ENCODE results near the gene LAMTOR3.
A peak's percentile ranks its signal among the peaks of the same experiment; 100 is the strongest.
"Not testable (repeated sequence)": the region's sequence is repeated elsewhere in the genome, so short reads cannot be mapped to it uniquely, and the experiment has no call there.

The LAMTOR3 gene

DNA sequence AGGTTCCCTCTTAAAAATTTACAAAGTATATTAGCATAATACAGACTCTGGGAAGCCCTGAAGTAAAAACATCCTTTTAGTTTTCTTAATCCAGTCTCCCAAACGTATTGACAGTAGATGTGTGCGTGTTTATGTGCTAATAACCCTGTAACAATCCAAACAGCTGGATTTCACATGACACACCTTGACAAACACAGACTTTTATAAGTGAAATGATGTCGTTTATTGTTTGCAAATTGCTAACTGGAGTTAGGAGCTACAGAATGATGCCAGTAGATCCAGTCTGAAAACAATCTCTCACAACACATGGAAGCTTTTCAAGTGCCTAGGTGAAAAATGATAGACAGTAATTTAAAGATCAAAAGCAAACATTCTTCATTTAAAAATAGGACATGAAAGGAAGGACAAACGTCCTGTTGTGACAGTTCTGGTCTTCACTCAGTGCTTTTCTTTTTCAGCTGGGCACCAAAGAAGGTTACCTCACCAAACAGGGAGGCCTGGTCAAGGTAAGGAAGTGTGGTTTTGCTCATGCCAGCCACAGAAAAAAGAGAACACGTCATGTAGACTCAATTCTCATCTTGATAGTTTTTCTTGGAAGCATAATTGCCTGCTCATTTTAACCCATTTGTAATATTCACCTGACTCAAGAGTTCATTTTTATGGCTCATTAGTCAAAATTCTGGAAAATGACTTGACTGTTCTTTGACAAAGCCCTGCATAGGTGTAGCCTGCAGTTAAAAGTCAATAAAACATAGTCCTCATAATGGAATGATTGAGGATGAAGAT lies 32.9 kb downstream of the LAMTOR3 start:
- FAIRE-seq: no peak

DNA sequence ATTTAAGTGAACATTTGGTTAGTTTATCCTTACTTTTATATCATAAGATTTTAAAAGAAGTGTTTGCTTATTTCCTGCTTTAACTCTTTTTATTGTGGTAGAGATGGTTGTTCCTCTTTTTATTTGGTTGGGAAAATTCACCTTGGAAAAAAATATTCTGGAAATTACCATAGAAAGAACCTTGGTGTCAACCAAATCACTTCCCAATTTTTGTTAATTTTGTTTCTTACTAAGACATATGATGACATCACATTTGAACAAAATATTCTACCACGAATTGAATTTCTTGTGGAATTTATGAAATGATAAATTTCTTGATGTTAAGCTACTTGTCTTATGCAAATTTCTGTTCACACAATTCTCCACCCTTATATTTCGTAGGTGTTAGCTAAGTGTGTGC lies 33.7 kb downstream of the LAMTOR3 start:
- peak; percentile 21 for FAIRE-seq

DNA sequence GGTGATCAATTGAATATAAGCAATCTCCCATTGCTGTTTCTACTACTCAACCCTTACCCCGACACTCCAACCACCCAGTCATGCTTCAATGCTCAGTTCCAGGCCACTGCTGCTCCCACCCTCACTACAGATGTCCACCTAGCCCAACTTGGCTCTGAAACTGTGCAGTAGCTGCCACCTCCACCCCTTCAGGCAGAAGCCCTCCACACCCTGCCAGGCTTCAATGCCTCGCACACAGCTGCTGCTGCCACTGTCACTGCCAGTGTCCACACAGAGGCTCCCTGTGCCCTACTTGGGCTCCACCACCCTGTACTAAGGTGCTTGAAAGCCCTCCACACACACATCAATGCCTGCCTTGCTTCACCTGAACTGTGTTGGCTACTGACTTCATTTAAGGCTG lies 34.6 kb downstream of the LAMTOR3 start:
- FAIRE-seq: no peak

DNA sequence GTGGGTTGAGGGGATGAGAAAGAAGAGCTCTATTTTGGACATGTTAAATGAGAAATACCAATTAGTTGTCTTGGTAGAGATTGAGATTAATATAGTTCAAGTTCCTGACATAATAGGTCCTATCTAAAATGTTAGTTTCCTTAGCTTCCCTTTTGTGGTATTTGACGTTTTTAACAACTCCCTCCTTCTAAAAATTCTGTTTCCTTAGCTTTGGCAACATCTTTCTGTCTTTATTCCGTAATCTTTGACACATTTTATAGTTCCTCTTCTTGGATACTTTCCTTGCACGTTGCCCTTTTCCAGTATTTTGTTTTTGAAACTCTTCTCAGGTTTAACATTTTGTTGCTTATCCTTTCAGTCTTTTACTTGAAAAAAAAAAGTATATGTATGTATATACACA lies 36.9 kb downstream of the LAMTOR3 start:
- no peak for FAIRE-seq

DNA sequence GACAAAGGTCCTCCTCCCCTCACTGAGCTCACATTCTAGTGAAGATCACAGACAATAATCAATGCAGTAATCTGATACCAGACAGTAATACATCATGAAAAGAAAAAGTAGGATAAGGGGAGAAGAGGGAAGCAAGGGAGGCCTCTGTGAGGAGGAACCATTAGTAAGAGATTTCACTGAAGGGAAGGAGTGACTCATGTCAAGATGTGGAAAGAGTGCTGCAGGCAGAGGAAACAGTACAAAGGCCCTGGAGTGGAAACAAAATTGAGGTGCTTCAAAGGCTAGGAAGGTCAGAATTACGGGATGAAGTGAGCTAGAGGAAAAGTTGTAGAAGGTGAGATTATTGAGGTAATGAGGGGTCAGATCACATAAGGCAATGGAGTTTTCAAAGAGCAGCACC lies 38.1 kb downstream of the LAMTOR3 start:
- no peak for FAIRE-seq

DNA sequence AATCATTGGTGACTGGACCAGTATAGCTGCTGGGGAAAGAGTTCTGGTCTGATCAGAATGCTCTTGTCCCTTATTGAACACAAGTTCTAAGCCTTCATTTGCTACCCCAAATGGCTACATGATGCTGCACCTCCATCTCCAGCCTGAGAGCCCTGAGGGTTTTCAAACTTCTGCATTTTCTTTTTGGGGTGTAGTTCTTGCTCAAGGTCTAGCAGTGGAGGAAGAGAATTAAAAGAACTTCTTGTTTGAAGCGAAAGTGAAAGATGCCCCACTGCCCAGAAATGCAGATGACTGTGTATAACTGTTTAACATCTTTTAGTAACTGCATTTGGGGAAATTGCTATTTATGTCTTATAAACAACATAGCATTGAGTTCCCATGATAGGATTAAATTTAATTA lies 38.5 kb downstream of the LAMTOR3 start:
- FAIRE-seq: no peak

DNA sequence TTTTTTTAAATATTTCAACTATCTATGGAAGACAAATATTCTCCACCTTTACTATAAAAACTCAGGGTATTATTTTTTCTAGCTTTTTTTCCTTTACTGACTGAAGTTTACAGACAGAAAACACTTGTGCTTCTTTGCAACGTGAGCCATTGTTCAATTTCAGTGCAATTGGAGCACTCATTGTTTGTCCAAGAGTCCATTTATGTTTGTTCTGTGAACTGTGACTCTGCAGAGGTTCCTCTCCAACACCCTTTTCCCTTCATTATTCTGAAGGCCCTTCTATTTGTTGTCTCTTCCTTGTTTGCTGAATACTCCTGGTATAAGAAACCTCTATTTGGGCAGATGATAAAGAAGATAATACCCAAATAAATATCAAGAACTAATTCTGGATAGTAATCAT lies 40.2 kb downstream of the LAMTOR3 start:
- no peak for FAIRE-seq

DNA sequence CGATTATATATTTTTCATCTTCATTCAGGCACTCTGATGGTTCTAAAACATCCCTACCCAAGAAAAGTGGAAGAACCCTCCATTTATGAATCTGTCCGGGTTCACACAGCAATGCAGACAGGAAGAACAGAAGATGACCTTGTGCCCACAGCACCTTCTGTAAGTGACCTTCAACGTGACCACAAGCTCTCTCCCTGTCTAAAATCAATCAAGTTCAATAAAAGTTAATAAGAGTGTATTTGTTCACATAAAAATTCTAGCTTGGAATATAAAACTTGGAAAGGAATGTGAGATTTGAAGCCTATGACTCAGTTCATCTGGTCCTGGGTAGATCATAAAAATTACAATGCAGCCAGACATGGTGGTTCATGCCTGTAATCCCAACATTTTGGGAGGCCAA lies 41.0 kb downstream of the LAMTOR3 start:
- no peak for FAIRE-seq

DNA sequence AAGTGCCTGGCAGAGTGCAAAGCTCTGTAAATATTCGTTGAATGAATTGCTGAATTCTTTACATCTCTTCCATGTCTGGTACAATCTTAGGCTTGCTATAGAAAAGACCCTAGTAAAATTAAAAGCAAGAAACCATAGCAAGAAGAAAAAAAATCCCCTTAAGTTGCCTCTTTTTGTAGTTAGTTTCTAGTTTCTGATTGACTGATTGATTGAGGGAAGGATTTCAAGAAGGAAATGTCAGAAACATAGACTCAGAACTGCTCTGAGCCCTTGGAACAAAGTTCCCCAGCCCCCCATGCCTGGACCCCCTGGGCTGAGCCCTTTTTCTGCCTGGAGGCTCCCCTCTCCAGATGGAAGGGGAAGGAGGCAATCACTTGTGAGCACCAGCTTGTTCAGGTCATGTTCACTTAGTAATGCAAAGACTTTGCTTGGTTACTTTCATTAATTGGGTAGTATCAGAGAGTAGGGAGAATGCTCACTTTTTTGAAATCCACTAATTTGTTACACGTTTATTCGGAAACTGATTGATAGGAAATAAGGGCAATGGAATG lies 42.0 kb downstream of the LAMTOR3 start:
- FAIRE-seq: no peak

DNA sequence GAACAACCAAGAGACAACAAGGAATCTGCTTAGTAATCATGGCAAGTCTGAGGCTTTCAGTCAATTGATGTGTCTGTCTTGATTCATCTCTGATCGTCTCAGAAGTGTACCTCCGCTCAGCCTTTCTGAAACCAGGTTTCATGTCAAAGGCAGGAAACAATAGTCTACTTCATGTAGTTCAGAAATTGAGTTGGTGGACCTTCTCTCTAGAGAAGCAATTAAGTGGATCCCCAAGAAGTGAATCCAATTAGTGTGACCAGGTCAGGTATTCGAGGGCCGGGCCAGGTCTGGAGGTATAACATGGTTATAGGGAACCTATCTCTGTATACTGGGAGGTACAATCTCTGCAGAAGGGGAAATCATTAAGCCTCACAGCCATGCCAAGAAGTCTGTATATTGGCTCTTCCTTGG lies 45.6 kb downstream of the LAMTOR3 start:
- no peak for FAIRE-seq

DNA sequence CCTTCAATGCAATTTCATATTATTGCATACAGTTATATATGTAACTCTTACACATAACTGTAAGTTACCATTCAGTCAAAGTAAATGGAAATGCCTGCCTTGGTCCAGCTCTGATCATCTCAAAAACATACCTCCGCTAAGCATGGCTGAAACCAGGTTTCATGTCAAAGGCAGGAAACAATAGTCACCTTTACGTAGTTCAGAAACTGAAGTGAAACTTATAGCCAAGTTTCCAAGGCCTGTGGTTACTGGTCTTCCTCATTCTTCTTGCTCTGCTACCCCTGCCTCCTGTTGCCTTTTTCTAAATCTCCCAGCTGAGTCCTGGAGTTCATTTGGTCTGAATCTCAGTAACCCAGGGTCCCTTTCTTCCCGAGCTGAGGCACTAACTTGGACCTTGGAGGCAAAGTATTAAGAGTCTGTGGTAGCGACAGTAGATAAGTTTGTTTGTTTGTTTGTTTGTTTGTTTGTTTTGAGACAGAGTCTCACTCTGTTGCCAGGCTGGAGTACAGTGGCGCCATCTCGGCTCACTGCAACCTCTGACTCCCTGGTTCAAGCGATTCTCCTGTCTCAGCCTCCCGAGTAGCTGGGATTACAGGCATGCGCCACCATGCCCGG lies 46.8 kb downstream of the LAMTOR3 start:
- FAIRE-seq: no peak

DNA sequence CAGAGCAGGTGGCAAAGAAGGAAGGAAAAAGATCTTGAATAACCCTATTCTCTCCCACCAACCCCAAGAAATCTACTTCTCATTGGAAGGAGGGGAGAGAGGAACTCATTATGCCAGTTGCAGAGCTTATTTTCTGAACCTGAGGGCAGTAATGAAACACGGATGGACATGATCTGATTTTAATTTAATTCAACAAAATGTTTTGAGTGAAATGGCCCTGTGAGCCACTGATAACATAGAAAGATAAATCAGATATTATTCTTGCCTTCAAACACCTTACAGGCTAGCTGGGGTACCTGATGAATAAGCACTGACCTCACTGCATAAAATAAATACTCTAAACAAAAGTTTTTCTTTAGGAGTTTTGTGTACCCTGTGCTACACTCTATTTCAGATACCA lies 47.3 kb downstream of the LAMTOR3 start:
- no peak for FAIRE-seq

DNA sequence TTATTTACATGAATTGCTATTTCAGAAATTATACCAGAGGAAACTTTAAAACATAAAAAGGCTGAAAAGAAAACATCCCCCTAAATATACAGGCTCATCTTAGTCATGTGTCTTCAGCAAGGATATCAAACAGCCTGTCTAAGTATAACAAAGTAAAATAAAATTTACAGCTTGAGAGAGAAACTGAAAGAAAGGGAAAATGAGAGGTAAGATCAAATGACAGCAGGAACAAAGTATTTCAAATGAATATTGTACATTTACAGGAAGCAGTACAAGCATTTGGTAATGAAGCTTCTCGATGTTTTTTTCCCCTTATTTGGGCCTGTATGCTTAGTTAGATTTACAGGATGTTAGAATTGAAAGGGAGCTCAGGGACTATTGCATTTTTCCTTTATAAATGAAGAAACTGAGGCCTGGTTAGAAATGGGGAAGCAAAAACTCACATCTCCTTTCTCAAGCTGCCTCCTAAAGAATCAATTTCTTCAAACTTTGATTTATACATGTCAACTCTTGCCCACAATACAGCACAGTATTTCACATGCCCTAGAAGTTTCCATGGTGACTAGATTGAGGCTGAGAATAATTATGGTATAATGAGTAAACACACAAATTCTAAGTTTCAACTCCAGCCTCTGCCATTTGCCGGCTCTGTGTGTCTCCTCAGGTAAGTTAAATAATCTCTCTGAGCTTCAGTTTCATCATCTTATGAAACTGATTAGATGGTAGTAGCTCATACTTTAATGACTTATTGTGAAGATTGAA lies 48.3 kb downstream of the LAMTOR3 start:
- no peak for FAIRE-seq

DNA sequence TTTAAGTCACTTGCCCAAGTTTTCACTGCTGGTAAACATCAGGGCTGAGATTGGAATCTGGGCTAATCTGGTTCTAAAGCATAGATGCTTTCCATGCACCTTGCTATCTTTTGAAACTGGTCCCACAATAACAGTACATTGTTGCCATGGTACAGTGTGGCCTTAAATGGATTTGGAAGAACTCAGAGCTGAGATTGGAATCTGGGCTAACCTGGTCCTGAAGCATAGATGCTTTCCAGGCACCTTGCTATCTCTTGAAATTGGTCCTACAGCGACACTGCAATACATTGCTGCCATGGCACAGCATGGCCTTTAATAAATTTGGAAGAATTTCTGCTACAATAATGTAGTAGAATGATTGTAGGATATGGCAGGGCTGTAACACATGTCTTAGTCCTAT lies 49.0 kb downstream of the LAMTOR3 start:
- FAIRE-seq: no peak

DNA sequence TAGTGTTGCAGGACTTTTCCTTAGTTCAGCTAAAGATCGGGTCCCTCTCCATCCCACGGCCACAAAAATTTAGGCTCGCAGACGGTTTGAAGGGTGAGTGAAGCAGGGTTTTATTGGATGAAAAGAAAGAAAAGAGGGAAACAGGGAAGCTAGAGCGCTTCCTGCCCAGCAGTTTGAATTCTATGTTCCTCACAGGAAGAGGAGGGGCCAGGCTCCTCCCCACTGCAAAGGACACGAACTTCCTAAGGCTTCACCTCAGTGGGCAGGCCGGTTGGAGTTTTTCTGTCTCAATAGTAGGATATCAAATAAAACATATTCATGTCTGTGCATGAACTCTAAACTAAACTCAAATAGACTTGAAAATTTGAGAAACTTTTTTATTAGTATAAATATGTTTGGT lies 50.2 kb downstream of the LAMTOR3 start:
- no peak for FAIRE-seq

DNA sequence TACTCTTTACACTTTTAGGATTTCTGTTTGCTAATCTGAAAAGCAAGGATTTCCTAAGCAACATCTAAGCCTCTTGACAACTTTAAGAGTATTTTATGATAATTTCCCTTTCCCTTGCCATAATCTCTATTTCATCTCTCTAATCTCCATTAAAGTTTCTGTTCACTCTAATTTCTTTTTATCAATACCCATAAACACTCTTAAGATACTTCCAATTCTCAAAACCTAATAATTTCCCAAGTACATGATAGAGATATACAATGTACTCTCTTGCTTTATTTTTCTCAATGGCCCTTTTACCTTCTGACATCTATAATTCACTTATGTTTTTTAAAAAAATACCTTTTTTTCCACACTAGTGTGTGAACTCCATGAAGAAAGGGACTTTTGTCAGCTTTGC lies 50.8 kb downstream of the LAMTOR3 start:
- FAIRE-seq: no peak

DNA sequence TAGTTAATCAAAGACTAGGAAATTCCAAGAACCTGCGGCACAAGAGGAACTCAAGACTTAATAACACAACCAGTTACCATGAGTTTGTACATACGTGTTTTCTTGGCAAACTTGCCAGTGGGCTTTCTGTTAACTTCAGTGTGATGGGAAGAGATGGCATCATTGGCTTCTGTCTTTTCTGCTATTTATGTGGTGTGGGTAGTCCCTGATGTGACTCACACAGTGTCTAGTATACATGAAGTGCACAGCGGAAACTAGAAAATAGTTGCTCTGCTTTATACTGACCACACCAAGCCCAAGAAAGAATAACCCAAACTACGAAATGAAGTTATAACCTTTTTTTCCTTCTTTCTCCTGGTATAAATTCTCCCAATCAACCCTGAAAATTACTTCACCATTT lies 53.1 kb downstream of the LAMTOR3 start:
- no peak for FAIRE-seq

DNA sequence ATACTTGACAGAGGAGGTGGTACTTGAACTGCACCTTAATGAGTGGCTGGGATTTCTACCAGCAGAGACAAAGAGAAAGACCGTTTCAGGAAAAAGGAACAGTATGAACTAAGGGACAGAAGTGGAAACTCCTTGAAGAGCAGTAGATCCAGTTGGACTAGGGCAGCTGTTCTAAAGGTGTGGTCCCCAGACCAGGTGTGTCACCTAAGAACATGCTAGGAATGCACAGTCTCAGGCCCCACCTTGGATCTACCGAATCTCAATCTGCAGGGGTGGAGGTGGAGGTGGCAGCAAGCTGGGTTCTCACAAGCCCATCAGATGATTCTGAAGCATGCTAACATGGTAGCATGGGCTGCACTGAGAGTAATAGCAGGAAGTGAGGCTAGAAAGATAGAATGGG lies 55.3 kb downstream of the LAMTOR3 start:
- FAIRE-seq: no peak

DNA sequence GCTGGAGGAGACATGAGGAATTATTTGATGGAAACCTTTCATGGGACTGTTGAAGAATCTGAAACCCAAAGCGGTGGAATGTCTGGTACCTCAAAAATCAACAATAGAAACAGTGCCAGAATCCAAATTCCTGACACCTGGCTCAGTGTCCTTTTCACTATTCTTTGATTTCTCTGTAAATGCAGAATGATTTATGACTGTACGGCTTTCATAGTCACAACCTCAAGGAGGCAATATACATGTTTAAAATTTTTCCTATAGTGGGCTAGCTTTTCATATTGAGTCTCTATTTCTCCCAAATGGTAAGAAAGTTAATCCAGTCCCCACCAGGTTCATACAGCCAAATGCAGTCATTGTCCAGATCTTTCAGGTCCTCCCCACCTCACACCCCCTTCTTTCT lies 58.3 kb downstream of the LAMTOR3 start:
- no peak for FAIRE-seq

DNA sequence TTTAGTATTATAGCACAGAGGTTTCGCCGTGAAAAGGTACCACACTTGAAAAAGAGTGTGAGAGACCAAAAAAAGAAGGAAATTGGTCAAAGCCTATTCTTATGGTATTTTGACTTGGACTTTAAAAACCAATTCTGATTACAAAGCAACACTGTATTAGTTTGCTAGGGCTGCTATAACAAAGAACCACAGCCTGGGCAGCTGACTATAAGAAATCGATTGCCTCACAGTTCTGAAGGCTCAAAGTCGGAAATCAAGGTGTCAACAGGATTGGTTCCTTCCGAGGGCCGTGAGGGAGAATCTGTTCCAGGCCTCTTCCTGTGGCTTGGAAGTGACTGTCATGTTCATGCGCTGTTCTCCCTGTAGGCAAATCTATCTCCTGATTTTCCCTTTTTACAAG lies 59.7 kb downstream of the LAMTOR3 start:
- FAIRE-seq: no peak

DNA sequence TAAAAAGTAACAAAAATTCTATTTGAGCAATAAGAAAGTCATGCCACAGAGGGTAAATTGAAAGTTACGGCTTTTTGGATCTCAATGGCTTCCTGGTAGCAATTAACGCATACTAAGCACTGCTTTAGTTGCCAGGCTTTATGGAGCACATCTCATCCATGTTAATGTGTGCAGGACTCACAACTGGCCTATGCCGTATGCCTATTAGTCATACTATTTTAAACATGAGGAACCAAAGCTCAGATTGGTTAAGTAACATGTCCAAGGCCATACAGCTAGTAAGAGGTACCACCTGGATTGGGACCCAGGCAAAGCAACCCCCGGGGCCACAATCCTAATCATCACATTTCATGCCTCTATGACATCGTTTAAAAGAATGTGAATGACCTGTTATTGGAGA lies 60.5 kb downstream of the LAMTOR3 start:
- FAIRE-seq: no peak

DNA sequence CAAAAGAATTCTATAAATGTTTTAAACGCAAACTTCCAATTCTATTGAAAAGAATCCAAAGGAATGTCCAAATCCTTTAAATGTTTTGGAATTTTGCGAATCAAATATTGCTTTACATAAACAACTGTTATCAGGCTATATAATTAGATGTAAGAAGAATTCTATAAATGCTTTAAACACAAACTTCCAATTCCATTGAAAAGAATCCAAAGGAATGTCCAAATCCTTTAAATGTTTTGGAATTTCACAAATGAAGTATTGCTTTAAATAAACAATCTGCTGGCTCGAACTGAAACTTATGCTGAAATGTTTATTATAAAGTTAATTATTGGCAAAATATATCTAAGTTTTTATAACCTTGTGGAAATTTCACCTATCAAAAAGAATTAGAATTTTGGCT lies 61.5 kb downstream of the LAMTOR3 start:
- FAIRE-seq: peak; percentile 21

DNA sequence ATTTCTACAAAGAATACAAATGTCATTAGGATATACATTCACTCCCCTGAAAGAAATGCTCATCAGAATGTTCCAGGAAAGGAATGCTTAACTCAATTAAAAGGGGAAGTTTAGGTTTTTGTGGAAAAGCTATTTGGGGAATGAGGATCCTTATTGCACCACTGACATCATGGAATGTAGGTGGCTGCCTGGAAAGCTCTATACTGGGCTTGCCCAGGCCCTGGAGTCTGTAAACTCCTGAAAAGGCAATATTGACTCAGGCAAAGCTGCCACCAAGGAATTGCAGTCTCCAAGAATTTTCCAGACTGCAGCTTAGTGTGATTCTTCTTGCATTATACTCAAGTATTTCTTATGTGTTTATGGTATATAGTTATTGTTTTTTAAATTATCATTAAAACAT lies 61.9 kb downstream of the LAMTOR3 start:
- no peak for FAIRE-seq

DNA sequence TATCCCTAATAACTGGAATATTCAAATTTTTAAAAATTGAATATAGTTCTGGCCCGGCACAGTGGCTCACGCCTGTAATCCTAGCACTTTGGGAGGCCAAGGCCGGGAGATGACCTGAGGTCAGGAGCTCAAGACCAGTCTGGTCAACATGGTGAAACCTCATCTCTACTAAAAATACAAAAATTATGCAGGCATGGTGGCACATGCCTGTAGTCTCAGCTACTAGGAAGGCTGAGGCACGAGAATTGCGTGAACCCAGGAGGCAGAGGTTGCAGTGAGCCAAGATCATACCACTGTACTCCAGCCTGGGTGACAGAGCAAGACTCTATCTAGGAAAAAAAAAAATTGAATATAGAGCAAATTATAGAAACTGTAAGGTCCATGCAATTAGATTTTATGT lies 64.2 kb downstream of the LAMTOR3 start:
- FAIRE-seq: not testable (repeated sequence)

Measured in endometrium (tissue), 2 donors.